PC-3 (cell line): ENCODE data around the gene PDLIM7. TPM values are rescaled to one million over a fixed set of nuclear protein-coding genes. Genes with fewer than 3 reads are reported as not detected.

Experiments
- ATAC-seq: fragments of 200-7000 bp; cut with Tn5 transposase; 2 replicates; pipeline ENCODE4 v1.9.1; 2020; ENCODE audit warnings: mild to moderate bottlenecking, moderate library complexity
- BruUV-seq: library from RNA; stranded (reverse); fragments of 400-500 nt; replicated peaks from 2 replicates; lab custom pipeline; 2021; lab: Mats Ljungman, UMichigan
- CTCF ChIA-PET: fragments of 300-600 bp; sonication (Branson Sonifier 250); formaldehyde crosslinking; loops from one replicate; lab custom pipeline; 2022; ENCODE audit warnings: antibody characterized with exemption; lab: Charles Lee
- POLR2A ChIA-PET: fragments of 300-600 bp; sonication (Branson Sonifier 250); formaldehyde crosslinking; loops from one replicate; lab custom pipeline; 2022; ENCODE audit warnings: antibody characterized with exemption; ENCODE audit not compliant: unreplicated experiment; lab: Charles Lee
- DNase-seq: peaks from one replicate; pipeline ENCODE4 v3.0.0-alpha.2; 2015
- H2AFZ ChIP-seq: fragments of 300-600 bp; sonication (generic); 2 replicates; pipeline ENCODE4 v1.6.0; 2016; ENCODE audit warnings: antibody characterized with exemption, low read length
- H3F3A ChIP-seq: fragments of 300-600 bp; sonication (generic); one replicate; pipeline ENCODE4 v1.6.0; 2017; ENCODE audit warnings: antibody characterized with exemption, low read length, control low read depth, mild to moderate bottlenecking; ENCODE audit not compliant: unreplicated experiment
- H3K27ac ChIP-seq: fragments of 300-600 bp; sonication (generic); 2 replicates; pipeline ENCODE4 v1.5.1; 2016; ENCODE audit warnings: mild to moderate bottlenecking, low read length
- H3K27me3 ChIP-seq: fragments of 300-600 bp; sonication (generic); 2 replicates; pipeline ENCODE4 v1.6.1; 2016; ENCODE audit warnings: low read length, mixed read lengths
- H3K36me3 ChIP-seq: fragments of 300-600 bp; sonication (generic); 2 replicates; pipeline ENCODE4 v1.6.1; 2016; ENCODE audit warnings: low read depth, mixed run types, low read length, mixed read lengths
- H3K4me1 ChIP-seq: fragments of 300-600 bp; sonication (generic); 2 replicates; pipeline ENCODE4 v1.5.1; 2016; ENCODE audit warnings: low read length; ENCODE audit not compliant: insufficient read depth
- H3K4me2 ChIP-seq: fragments of 300-600 bp; sonication (generic); 2 replicates; pipeline ENCODE4 v1.6.0; 2016; ENCODE audit warnings: low read length
- H3K4me3 ChIP-seq: fragments of 300-600 bp; sonication (generic); 2 replicates; pipeline ENCODE4 v1.5.1; 2016; ENCODE audit warnings: mild to moderate bottlenecking, low read length, mixed read lengths
- H3K79me2 ChIP-seq: fragments of 300-600 bp; sonication (generic); 2 replicates; pipeline ENCODE4 v1.6.1; 2017; ENCODE audit warnings: low read length, mixed read lengths
- H3K9ac ChIP-seq: fragments of 300-600 bp; sonication (generic); 2 replicates; pipeline ENCODE4 v1.6.0; 2016; ENCODE audit warnings: mild to moderate bottlenecking, low read length
- H3K9me2 ChIP-seq: fragments of 300-600 bp; sonication (generic); replicated peaks from 2 replicates; pipeline ENCODE4 v1.6.1; 2016; ENCODE audit warnings: mixed run types, low read length, mixed read lengths
- H3K9me3 ChIP-seq: fragments of 300-600 bp; sonication (generic); 2 replicates; pipeline ENCODE4 v1.6.1; 2016; ENCODE audit warnings: low read length, mixed read lengths
- H4K20me1 ChIP-seq: fragments of 300-600 bp; sonication (generic); 2 replicates; pipeline ENCODE4 v1.6.1; 2016; ENCODE audit warnings: low read length, mixed read lengths
- EZH2 ChIP-seq: fragments of 300-600 bp; sonication (generic); IDR thresholded peaks from one replicate; pipeline ENCODE4 v1.6.1; 2017; ENCODE audit warnings: antibody characterized with exemption, mild to moderate bottlenecking, low read length; ENCODE audit not compliant: unreplicated experiment
- EZH2phosphoT487 ChIP-seq: fragments of 300-600 bp; sonication (generic); IDR thresholded peaks from 2 replicates; pipeline ENCODE4 v1.6.1; 2018; ENCODE audit warnings: mild to moderate bottlenecking, antibody characterized with exemption, low read length, borderline replicate concordance
- intact Hi-C: fragments of 100-400 bp; cut with micrococcal nuclease; formaldehyde crosslinking; loops from 2 replicates; pipeline ENCODE4 v1.9.0; 2023
- total RNA-seq: library from RNA; depleted of rRNA; stranded (reverse); fragments of >200 nt; gene quantifications from 2 replicates; pipeline ENCODE4 v1.2.3, GENCODE V29; 2014
- TF ChIP-seq, protein P1 (sequence below): fragments of 300-600 bp; sonication (generic); conservative IDR thresholded peaks from 2 replicates; pipeline ENCODE4 v1.5.1; 2017; ENCODE audit warnings: antibody characterized with exemption, low read depth, mild to moderate bottlenecking, low read length

The PDLIM7 gene
- total RNA-seq, 1 experiment from 2014 or later = 159 TPM

DNA sequence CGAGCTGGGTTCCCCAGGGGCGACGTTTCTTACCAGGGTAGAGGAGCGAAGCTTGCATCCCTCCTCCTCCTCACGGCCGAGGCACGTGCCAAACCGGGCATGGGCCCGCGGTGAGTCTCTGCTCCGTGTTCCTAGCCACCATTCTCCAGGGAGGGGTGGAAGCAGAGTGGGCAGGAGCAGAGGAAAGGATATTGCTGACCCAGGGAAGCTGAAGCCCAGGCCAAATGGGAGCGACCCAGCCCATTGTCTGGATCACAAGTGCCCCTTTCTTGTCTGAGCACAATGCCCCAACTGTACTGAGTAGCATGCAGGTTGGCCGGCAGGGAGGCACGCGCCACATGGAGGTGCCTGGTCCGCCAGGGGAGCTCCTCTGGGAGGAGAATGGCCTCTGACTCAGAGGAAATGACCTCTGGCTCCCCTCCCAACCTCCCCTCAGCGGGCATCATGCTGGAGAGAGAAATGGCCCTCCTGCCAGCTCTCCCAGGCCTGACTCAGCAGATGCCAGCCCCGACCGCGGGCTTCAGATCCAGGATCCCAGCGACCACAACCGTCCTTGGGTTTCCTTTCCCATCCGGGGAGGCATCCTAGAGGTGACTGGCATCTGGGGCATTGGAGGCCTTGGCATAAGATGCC, 49.7 kb downstream of the PDLIM7 start:
- Histone ChIP-seq H3K27me3 (no peaks in the 10 kb centered on the region), H3K4me1 (peaks cover 23% of the 10 kb centered on the region), H3K4me2 (peak overlapping the region; percentile 97), H3K9ac (peak overlapping the region; percentile 75), H3K79me2 (peaks cover 48% of the 10 kb centered on the region), H3K36me3 (peaks cover under 1% of the 10 kb centered on the region; the same call in 1 of the 2 replicates), H3K9me3 (no peaks in the 10 kb centered on the region), H3K27ac (peak overlapping the region; percentile 85), H3K4me3 (peak overlapping the region; percentile 82), H3F3A (peaks cover 7% of the 10 kb centered on the region), H2AFZ (0 out of 2 replicates have a peak overlapping the region, but pooled peaks have one; percentile 25), H4K20me1 (no peaks in the 10 kb centered on the region), H3K9me2 (no peaks in the 10 kb centered on the region)
- ChIA-PET POLR2A (interaction anchor here (0.6 to 1.3 kb wide), 3 partner anchors 21 to 135 kb away, joined by 3 to 5 read pairs (median 4); partner anchors contain the start of gene PDLIM7), CTCF (interaction anchor here (0.7 to 1.6 kb wide), 7 partner anchors 10 to 77 kb away, joined by 3 to 18 read pairs (median 5); partner anchors contain the start of gene GRK6)
- DNase-seq = peak; percentile 95
- intact Hi-C loops = loop anchor here (2.0 kb wide), 2 partner anchors 21 to 129 kb away; partner anchors contain the start of gene GRK6
- no TSS peak for BruUV-seq
- ATAC-seq = peak; percentile 67
- TF ChIP-seq, protein P1, sequence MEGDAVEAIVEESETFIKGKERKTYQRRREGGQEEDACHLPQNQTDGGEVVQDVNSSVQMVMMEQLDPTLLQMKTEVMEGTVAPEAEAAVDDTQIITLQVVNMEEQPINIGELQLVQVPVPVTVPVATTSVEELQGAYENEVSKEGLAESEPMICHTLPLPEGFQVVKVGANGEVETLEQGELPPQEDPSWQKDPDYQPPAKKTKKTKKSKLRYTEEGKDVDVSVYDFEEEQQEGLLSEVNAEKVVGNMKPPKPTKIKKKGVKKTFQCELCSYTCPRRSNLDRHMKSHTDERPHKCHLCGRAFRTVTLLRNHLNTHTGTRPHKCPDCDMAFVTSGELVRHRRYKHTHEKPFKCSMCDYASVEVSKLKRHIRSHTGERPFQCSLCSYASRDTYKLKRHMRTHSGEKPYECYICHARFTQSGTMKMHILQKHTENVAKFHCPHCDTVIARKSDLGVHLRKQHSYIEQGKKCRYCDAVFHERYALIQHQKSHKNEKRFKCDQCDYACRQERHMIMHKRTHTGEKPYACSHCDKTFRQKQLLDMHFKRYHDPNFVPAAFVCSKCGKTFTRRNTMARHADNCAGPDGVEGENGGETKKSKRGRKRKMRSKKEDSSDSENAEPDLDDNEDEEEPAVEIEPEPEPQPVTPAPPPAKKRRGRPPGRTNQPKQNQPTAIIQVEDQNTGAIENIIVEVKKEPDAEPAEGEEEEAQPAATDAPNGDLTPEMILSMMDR = no peak
- TF ChIP-seq EZH2phosphoT487 = peak; percentile 94

- peaks cover 7% of the 10 kb centered on the region for H3F3A ChIP-seq
- no peaks in the 10 kb centered on the region for H3K9me2 ChIP-seq
- no peak overlapping the region for H2AFZ ChIP-seq
- ChIA-PET CTCF (interaction anchor here (0.5 to 1.6 kb wide), 7 partner anchors 10 to 311 kb away, joined by 3 to 18 read pairs (median 5); partner anchors contain the start of gene GRK6), POLR2A (interaction anchor here (1.3 kb wide), 1 partner anchor 50 kb away, joined by 5 read pairs; the partner anchor contains the start of gene PDLIM7)
- TF ChIP-seq EZH2phosphoT487 = no peak
- no peak for TF ChIP-seq EZH2
- TF ChIP-seq, protein P1 = no peak
- peaks cover 23% of the 10 kb centered on the region for H3K4me1 ChIP-seq
- peak overlapping the region; percentile 85 for H3K27ac ChIP-seq
- peaks cover 6% of the 10 kb centered on the region; the same call in 1 of the 2 replicates for H3K36me3 ChIP-seq
- H3K27me3 ChIP-seq = no peaks in the 10 kb centered on the region
- ATAC-seq (peak; percentile 19), DNase-seq (peak; percentile 60)
- H3K9ac ChIP-seq = peak overlapping the region; percentile 75
- BruUV-seq = no TSS peak
- no peaks in the 10 kb centered on the region for H4K20me1 ChIP-seq
- peaks cover 48% of the 10 kb centered on the region for H3K79me2 ChIP-seq
- H3K4me3 ChIP-seq = peak overlapping the region; percentile 82
- H3K9me3 ChIP-seq = no peaks in the 10 kb centered on the region
- peak overlapping the region; percentile 97 for H3K4me2 ChIP-seq
- intact Hi-C loops = loop anchor here (2.0 kb wide), 2 partner anchors 20 to 128 kb away; partner anchors contain the start of gene GRK6
Observed at GRCh38 chr5:177447066-177447610, 50.3 kb downstream of the PDLIM7 start.
